T-helper 2 cell treated with Interferon-gamma antibody and Interleukin-4, amounts not matched to agents 100 ng/mL and 5 ng/mL, for 36 hours (primary cell): ENCODE measurements around the gene SYNE4. TPM values are rescaled to one million over a fixed set of nuclear protein-coding genes. Genes with fewer than 3 reads are reported as not detected.

Experiments used
- intact Hi-C: fragments of 100-400 bp; cut with micrococcal nuclease; formaldehyde crosslinking; loops from one replicate; pipeline ENCODE4 v1.15.1; 2023
- total RNA-seq: library from RNA; stranded (reverse); gene quantifications from 2 replicates; pipeline ENCODE4 v1.2.3, GENCODE V29; 2022

The SYNE4 gene
- total RNA-seq, 1 donor from 2014 or later, result 2.6 TPM

- intact Hi-C loops, result no loop called here
Measured at GRCh38 chr19:36026091-36026876, 17.7 kb upstream of the SYNE4 start.

- intact Hi-C loops, result no loop called here
Measured at GRCh38 chr19:36025541-36025940, 16.9 kb upstream of the SYNE4 start.

GRCh38 chr19:36023432-36023831 is 14.8 kb upstream of the SYNE4 start:
- intact Hi-C loops, result no loop called here

- intact Hi-C loops, result no loop called here
Measured at GRCh38 chr19:36019061-36019670, 10.6 kb upstream of the SYNE4 start.

GRCh38 chr19:36014012-36014924 is 5.7 kb upstream of the SYNE4 start, which contains the start of gene ALKBH6:
ALKBH6 (minus strand) TSS chr19:36014213; CDS start chr19:36013397, 816 bp downstream.
- intact Hi-C loops, result loop anchor here (1.0 to 5.0 kb wide), 6 partner anchors 19 to 367 kb away; partner anchors contain the start of genes CAPNS1, COX6B1, LIN37 and SDHAF1

GRCh38 chr19:36013280-36014011 is 4.8 kb upstream of the SYNE4 start:
- intact Hi-C loops, result loop anchor here (1.0 to 5.0 kb wide), 6 partner anchors 18 to 366 kb away; partner anchors contain the start of genes CAPNS1, COX6B1, LIN37 and SDHAF1

GRCh38 chr19:36010402-36010801 is 1.8 kb upstream of the SYNE4 start:
- intact Hi-C loops, result loop anchor here (5.0 kb wide), 1 partner anchor 363 kb away; the partner anchor contains the start of gene COX6B1

- intact Hi-C loops, result loop anchor here (5.0 kb wide), 1 partner anchor 363 kb away; the partner anchor contains the start of gene COX6B1
Measured at GRCh38 chr19:36009633-36010379, 1.2 kb upstream of the SYNE4 start.

GRCh38 chr19:36009220-36009619 is 607 bp upstream of the SYNE4 start:
- intact Hi-C loops, result no loop called here

- intact Hi-C loops, result no loop called here
Measured at GRCh38 chr19:36006955-36007354, 1.7 kb downstream of the SYNE4 start.

GRCh38 chr19:36003284-36003683 is 5.3 kb downstream of the SYNE4 start:
- intact Hi-C loops, result no loop called here

GRCh38 chr19:36001605-36002004 is 7.0 kb downstream of the SYNE4 start:
- intact Hi-C loops, result no loop called here

- intact Hi-C loops, result loop anchor here (5.0 kb wide), 1 partner anchor 121 kb away; the partner anchor contains the start of gene TBCB
Measured at GRCh38 chr19:35996777-35997176, 11.8 kb downstream of the SYNE4 start.

GRCh38 chr19:35995048-35995993 is 13.3 kb downstream of the SYNE4 start, which contains the start of gene SDHAF1:
SDHAF1 (plus strand) TSS chr19:35995188; CDS start chr19:35995275, 87 bp downstream.
- intact Hi-C loops, result loop anchor here (1.0 to 5.0 kb wide), 3 partner anchors 19 to 122 kb away; partner anchors contain the start of genes ALKBH6, TBCB, THAP8 and WDR62

GRCh38 chr19:35993923-35994598 is 14.6 kb downstream of the SYNE4 start:
- intact Hi-C loops, result no loop called here

- intact Hi-C loops, result no loop called here
Measured at GRCh38 chr19:35992907-35993765, 15.5 kb downstream of the SYNE4 start.
